AG04449 (cell line): Measurements from ENCODE around the gene PPARA.

ENCODE experiments used
- CTCF ChIA-PET: fragments of 350-600 bp; formaldehyde crosslinking; extraction: SDS; loops from one replicate; lab custom pipeline; 2021; ENCODE audit warnings: antibody characterized with exemption; lab: Yijun Ruan, JAX
- POLR2A ChIA-PET: fragments of 400-600, 350-600 bp; formaldehyde crosslinking; extraction: SDS; loops from one replicate; lab custom pipeline; 2020; ENCODE audit warnings: antibody characterized with exemption, inconsistent platforms; lab: Yijun Ruan, JAX
- DNase-seq: peaks from one replicate; pipeline ENCODE4 v3.0.0-alpha.2; 2010; ENCODE audit warnings: low read depth, low spot score
- H3K4me3 ChIP-seq: 2 replicates; pipeline ENCODE4 v1.5.1; 2011; ENCODE audit warnings: low read depth, mild to moderate bottlenecking, control low read depth, low read length
- TF ChIP-seq, protein P1 (sequence below): IDR thresholded peaks from one replicate; pipeline ENCODE4 v1.5.1; 2011; ENCODE audit warnings: mild to moderate bottlenecking, moderate library complexity, low read length, control low read depth, inconsistent platforms; ENCODE audit not compliant: insufficient read depth; ENCODE audit errors: missing control alignments

Gene PPARA

DNA sequence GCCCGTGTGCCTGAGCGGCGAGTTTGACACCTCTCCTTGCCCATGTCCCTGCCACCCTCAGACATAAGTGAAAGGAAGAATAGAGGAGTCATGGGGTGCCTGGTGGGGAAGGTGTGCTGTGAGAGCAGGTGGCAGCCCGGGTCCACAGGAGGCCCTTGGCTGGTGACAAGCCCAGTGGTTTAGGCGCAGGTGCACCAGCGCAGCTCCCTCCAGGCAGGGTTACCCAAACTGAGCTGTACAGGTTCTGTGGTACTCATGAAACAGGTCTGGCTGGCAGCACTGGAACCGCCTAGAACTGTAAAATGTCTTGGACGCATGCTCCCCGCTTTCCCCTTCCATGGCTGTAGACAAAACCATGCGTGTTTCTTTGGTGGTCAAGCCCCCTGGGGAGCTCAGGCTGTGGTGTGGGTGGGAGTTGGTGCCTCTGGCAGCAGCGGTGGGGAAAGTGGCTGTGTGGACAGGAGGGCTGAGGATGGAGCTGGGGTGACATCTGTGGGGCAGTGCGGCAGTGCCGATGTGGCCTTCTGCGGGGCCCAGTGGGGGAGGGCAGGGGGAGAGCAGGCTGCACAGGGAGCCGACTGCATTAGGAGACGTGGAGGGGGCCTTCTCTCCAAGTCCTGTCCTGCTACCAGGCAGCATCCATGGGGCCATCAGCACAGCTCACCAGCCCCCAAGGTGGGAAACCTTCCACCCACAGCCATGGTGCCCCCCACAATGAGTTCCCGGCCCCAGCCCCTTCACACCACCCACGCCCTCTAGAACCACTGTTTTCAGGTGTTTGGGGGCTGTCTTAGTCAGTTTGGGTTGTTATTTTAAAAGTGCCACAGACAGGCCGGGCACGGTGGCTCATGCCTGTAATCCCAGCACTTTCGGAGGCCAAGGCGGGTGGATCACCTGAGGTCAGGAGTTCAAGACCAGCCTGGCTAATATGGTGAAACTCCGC lies 140.8 kb downstream of the PPARA start:
- H3K4me3 ChIP-seq, result no peak overlapping the region
- POLR2A ChIA-PET, result no interaction called here
- TF ChIP-seq, protein P1, sequence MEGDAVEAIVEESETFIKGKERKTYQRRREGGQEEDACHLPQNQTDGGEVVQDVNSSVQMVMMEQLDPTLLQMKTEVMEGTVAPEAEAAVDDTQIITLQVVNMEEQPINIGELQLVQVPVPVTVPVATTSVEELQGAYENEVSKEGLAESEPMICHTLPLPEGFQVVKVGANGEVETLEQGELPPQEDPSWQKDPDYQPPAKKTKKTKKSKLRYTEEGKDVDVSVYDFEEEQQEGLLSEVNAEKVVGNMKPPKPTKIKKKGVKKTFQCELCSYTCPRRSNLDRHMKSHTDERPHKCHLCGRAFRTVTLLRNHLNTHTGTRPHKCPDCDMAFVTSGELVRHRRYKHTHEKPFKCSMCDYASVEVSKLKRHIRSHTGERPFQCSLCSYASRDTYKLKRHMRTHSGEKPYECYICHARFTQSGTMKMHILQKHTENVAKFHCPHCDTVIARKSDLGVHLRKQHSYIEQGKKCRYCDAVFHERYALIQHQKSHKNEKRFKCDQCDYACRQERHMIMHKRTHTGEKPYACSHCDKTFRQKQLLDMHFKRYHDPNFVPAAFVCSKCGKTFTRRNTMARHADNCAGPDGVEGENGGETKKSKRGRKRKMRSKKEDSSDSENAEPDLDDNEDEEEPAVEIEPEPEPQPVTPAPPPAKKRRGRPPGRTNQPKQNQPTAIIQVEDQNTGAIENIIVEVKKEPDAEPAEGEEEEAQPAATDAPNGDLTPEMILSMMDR, result no peak
- CTCF ChIA-PET, result no interaction called here
- DNase-seq, result no peak

DNA sequence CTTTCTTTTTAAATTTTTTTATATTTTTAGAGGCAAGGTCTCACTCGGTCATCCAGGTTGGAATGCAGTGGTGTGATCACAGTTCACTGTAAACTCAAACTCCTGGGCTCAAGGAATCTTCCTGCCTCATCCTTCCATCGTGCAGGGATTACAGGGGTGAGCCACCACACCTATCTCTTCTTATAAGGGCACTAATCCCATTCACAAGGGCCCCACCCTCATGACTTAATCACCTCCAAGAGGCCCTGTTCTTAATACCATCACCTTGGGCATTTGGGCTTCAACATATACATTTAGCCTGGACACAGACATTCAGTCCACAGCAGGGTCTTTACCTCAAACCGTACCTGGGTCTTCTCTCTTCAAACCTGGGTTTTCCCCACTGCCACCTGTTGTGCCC lies 141.8 kb downstream of the PPARA start:
- CTCF ChIA-PET, result interaction anchor here (1.3 kb wide), 1 partner anchor 10 kb away, joined by 3 read pairs; no protein-coding TSS in a partner anchor
- DNase-seq, result no peak
- POLR2A ChIA-PET, result no interaction called here
- TF ChIP-seq, protein P1, result no peak
- H3K4me3 ChIP-seq, result no peak overlapping the region

DNA sequence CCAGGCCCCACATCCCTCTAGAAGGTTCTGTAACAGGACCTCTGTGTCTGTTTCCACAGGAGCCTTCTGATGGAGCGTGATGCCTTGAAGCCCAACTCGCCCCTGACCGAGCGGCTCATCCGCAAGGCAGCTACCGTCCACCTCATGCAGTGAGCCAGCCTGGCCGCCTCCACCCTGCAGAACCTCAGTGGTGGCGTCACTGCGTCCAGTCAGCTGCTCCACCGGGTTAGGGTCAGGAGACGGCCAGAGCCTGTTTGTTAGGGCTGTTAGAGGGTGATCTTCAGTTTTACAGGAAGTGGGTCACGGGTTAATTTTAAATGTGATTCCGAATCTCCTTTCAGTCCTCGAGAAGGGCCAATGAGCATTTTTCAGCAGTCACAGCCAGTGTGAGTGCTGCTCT lies 142.4 kb downstream of the PPARA start:
- H3K4me3 ChIP-seq, result no peak overlapping the region
- POLR2A ChIA-PET, result no interaction called here
- CTCF ChIA-PET, result interaction anchor here (1.3 kb wide), 1 partner anchor 11 kb away, joined by 3 read pairs; no protein-coding TSS in a partner anchor

More for the DNA sequence above, 142.4 kb downstream of the PPARA start:
- TF ChIP-seq, protein P1, result no peak
- DNase-seq, result no peak
